Fibroblast of skin of left quadriceps (primary cell): ENCODE results near the gene AUTS2.

Source experiments
- DNase-seq, 2 experiments: peaks; one replicate each; pipeline ENCODE4 v3.0.0-alpha.2; 2013; ENCODE audit warnings: low read depth in 2 of 2

The AUTS2 gene

DNA sequence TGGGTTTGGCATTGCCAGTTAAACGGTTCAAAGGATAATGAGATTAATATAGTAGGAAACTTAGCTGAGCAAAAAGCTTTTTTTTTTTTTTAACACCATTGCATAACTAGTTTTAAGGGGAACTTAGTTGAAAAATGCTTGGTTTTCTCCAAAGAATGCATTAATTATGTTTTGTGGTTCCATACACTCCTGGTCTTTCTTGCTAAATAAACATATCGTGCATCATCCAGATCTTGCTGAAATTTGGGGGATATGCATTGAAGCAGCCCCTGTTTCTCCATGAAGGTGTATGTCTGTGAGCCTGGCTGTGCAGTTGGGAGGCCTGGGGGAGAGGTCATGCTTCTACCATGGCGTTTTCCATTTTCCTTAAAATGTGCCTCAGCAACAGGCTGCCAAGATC, 975.4 kb downstream of the AUTS2 start:
- DNase-seq: peak in 1 of 2 experiments; percentile 38

DNA sequence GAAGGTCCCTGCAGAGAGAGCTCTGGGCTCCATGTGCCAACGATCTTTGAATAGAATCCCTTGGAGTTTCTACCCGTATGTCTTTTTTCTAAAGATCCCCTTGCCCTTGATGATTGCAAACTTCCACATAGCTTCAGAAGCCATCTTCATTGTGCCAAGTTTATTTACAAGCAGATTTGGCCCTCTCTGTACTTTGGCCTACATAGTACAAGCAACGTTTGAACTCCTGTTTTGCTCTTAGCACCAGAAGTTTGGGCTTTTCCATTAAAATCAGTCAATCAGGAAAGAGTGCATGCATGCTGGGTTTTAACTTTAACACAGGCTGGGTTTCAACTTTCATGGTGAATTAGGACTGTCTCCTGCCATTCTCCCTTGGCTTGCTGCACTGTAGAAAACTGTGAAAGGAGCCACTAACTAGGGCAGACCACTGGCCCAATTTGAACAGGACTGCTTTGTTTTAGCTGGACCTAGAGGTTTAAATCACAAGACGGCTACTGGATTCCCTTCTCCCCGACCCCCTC, 976.1 kb downstream of the AUTS2 start:
- DNase-seq: no peak

- no peak for DNase-seq
Observed at GRCh38 chr7:70574970-70575799, 976.9 kb downstream of the AUTS2 start.

DNA sequence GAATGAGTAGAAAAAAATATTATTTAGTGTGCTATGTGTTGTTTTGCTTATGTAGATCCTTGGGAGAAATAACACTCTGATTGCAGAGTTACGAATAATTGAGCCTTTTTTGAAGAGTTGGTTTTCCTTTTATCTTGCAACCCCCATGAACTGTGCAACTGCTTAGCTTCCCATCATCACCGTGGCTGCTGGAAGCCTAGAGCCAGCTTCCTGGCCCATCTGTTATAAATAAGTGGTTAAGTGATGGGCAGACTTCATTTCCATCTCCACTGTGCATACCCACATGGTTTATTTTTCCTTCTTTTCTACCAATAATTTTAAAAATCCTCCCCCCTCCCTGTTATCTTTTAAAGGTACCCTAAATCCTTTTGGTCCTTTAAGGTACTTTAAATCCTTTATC, 978.8 kb downstream of the AUTS2 start:
- DNase-seq: no peak

- DNase-seq: no peak
Observed at GRCh38 chr7:70578131-70578530, 979.9 kb downstream of the AUTS2 start.

DNA sequence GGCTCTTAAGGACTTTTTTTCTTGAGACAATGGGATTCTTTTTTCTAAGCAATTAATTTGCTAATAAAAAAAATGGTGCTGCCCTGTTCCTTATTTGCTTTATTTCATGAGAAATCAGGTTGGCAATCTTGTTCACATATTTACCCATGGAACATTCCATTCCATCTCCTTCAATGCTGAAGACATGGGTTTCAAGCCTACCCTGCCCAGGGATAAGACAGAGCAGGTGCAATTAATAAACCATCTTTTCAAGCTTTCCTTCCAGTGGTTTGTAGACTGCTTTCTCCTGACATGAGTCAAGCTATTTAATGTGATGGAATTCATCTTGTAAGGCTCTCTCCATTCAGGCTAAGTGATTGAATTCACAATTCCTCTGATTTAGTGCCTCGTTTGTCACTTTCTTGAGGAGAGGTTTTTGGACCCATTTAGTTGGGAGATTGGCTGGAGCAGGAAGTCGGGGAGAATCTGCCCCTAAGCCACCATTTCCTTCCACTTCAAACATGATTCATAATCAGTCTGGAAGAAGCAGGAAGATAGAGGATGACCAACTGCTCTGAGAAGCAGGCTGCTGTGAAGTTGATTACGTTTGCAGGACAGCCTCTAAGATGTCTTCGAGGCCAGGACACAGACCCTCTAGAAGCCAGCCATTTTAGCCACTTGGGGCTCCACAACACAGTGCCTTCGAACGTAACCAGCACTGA, 981.3 kb downstream of the AUTS2 start:
- no peak for DNase-seq

- DNase-seq: no peak
Observed at GRCh38 chr7:70580161-70580560, 981.9 kb downstream of the AUTS2 start.

- DNase-seq: no peak
Observed at GRCh38 chr7:70582927-70583895, 984.9 kb downstream of the AUTS2 start.

DNA sequence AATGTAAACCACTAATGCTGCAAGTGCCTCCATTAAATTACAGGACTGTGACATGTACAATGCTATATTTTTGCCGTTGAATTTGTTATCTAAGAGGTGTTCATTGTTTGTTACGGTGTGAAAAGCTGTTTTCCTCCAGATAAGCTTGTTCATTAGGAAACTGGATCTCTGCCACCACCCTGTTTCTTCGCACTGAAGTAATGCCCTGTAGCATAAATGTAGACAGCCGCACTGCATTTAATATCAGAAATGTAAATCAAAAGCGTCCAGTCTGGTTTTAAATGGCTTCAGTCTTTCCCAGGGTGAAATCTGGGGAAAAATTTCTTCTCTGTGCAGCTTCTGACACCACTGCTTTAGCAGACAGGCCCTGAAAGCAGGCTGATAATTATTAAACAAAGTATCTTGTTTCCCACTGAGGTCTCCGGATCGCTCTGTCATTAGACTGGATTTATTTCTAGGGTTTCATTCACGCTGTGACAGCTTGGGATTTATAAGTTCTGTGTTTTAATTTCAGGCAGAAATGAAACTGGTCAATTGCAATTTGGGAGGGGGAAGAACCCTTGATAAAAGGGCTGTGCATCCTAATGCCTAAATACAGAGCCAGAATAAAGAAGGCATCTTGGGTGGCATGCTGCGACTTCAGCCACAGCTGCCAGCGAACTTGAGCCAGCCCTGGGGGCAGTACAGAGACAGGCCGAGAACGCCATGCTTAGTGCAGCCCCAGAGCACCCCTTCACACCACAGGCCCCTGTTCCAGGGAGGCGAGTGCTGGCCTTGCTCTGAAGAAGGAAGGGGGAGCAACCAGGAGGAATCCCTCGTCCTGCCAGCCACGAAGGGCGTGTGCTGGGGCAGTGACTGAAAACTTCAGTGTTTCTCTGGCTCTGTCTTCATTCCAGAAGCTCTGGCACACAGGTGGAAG, 985.9 kb downstream of the AUTS2 start:
- DNase-seq: no peak

DNA sequence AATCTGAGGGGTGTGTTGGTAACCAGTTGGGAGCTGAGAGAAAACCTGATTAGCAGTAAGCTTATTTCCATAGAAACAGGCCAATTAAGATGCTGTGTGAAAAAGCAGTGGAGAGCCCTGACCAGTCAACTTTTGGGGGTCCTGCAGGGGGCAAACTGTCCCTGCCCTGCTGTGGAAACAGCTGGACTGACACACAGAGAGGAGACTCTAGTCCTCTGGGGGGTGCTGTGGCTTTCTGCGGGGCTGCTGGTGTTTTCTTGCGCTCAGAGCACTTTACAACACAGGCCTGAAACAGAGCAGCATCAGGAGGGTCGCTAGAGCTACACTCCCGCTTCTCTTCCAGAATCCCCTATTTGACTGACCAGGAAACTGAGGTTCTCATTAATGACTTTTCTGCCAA, 986.8 kb downstream of the AUTS2 start:
- DNase-seq: no peak

DNA sequence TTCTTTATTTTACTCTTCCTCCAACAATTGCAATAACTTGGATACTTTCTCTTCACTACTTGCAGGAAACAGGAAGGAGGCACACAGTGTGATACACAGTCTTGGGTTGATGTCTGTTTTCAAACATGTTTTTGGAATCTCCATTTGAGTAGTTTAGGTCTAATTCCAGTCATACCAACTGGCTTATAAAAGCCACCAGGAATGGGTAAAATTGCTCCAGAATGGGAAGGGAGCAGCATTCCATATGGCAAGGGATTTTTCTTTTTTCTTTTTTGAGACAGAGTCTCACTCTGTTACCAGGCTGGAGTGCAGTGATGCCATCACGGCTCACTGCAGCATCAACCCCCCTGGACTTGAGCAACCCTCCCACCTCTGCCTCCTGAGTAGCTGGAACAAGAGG, 988.5 kb downstream of the AUTS2 start:
- peak; percentile 57 to 61 for DNase-seq

GRCh38 chr7:70587739-70588138, 989.5 kb downstream of the AUTS2 start:
- no peak for DNase-seq

- no peak for DNase-seq
Observed at GRCh38 chr7:70588191-70588921, 990.1 kb downstream of the AUTS2 start.

DNA sequence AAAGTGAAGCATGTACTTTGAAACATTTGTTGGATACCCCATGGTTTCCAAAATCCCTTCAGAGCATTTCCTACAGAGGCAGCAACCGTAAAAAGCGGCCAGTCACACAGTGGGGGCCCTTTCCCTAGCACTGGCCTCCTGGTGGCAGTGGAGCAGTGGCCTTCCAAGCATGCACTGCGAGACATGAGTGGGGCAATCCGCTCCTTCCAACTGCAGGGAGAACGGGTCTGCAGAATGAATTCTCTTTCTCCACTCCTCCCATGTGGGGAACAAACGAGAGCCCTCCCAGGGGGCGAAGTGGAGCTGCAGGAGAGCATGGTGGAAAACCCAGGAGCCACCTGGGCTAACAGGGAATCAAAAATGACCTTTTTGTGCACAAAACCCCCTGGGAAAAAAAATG, 990.7 kb downstream of the AUTS2 start:
- no peak for DNase-seq

DNA sequence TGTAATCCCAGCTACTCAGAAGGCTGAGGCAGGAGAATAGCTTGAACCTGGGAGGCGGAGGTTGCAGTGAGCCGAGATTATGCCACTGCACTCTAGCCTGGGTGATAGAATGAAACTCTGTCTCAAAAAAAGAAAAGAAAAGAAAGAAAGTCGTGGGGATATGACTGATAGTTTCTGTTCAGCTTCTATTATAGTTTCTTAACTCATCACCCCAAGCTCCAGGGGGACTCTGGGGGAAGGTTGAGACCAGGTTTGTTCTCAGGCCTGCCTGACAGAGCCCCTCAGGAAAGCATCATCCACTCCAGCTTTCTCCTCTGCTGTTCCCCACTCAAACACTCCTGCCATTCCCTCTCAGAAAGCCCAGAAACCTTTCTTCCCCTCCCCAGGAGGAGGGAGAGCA, 991.3 kb downstream of the AUTS2 start:
- DNase-seq: no peak

- DNase-seq: no peak
Observed at GRCh38 chr7:70590126-70590854, 992.0 kb downstream of the AUTS2 start.

DNA sequence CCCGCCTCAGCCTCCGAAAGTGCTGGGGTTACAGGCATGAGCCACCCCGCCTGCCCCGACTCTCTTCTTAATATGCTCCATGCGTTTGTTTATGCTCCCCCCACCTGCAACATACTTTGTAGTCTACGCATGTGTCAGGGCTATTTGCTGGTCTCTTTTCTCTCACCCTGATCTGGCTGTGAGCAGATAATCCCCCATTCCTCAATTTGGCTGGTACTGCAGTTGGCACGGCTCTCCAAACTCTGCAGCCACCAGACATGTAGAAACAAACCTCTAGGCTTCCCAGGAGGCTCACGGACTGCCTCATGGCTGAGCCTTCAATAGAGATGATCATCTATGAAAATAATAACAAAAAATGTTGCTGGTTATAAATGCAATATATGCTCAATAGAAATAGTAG, 993.4 kb downstream of the AUTS2 start:
- DNase-seq: no peak

GRCh38 chr7:70592171-70592570, 993.9 kb downstream of the AUTS2 start:
- no peak for DNase-seq

- no peak for DNase-seq
Observed at GRCh38 chr7:70594170-70594569, 995.9 kb downstream of the AUTS2 start.
